Upper lobe of left lung (tissue), 4 donors: ENCODE results near the gene MME.

ENCODE experiments used
- POLR2AphosphoS5 ChIP-seq, 2 donors: sonication (generic); formaldehyde crosslinking; IDR thresholded peaks; one replicate each; pipeline ENCODE4 v1.5.1; 2017; ENCODE audit warnings: antibody characterized with exemption in 2 of 2
- TF ChIP-seq, protein P1 (sequence below), 6 experiments: fragments of 450-650 bp in 4 of 6; fragments of 200-600 bp in 2 of 6; sonication (generic) in 2 of 6; IDR thresholded peaks; one replicate each; pipeline ENCODE4 v1.5.1; 2016 to 2019; ENCODE audit warnings: antibody characterized with exemption in 6 of 6

DNA sequence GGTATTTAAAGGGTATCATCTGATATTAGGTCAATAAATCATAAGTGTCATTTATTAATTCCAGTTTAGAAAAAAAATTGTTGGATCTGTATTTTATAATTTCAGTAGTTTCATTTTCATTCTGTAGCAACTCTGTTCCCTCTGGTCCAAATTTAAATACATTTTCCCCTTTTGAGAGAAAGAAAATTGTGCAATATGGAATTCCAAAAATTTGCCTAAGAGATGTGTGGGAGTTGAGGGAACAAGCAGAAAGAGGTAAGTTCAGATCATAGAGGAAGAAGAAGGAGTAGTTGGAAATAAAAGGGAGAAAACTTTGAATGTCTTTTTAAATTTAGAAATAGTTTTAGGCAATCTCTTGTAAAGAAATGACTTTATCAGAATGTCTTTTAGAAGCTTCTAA, 48.9 kb upstream of the MME start:
- TF ChIP-seq POLR2AphosphoS5 (IDR thresholded peaks at IDR 0.05) = no peak
- TF ChIP-seq, protein P1, sequence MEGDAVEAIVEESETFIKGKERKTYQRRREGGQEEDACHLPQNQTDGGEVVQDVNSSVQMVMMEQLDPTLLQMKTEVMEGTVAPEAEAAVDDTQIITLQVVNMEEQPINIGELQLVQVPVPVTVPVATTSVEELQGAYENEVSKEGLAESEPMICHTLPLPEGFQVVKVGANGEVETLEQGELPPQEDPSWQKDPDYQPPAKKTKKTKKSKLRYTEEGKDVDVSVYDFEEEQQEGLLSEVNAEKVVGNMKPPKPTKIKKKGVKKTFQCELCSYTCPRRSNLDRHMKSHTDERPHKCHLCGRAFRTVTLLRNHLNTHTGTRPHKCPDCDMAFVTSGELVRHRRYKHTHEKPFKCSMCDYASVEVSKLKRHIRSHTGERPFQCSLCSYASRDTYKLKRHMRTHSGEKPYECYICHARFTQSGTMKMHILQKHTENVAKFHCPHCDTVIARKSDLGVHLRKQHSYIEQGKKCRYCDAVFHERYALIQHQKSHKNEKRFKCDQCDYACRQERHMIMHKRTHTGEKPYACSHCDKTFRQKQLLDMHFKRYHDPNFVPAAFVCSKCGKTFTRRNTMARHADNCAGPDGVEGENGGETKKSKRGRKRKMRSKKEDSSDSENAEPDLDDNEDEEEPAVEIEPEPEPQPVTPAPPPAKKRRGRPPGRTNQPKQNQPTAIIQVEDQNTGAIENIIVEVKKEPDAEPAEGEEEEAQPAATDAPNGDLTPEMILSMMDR (IDR thresholded peaks at IDR 0.05) = no peak
